Measurements from ENCODE around the gene SHE. TPM values are rescaled to one million over a fixed set of nuclear protein-coding genes. Genes with fewer than 3 reads are reported as not detected.
"Not testable (repeated sequence)": the region's sequence is repeated elsewhere in the genome, so short reads cannot be mapped to it uniquely, and the experiment has no call there.

Gene SHE
- total and polyA plus RNA-seq, 9 donors = 4.3 to 20.5 (median 9.0) TPM

DNA sequence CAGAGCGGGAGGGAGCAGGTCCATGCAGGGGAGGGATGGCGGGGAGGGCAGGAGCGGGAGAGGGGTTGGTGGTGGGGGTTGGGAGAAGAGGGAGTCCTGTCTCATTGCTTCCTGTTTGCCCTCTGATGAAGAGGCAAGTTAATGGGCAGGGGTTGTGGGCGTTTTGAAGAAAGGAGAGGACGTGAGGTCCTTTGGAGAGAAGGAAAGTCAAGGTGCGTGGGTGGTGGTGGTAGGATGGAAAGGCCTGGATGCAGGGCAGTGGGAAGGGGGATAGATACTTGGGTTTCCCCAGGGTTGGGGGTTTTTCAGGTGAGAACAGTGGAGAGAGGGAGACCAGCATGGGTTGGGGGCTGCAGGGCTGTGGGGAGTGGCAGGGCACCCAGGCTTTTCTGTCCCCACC lies 39.0 kb upstream of the SHE start:
- WGBS, 3 donors = 68 to 81% (median 79%) methylated on average over 6 of the region's 6 CpGs
- Histone ChIP-seq H3K36me3 (no peaks in the 10 kb centered on the region), H3K27ac (no peak overlapping the region), H3K9me3 (no peaks in the 10 kb centered on the region), H3K4me3 (no peak overlapping the region), H3K4me1 (ENCODE audit: insufficient read depth) (no peaks in the 10 kb centered on the region), H3K27me3 (no peaks in the 10 kb centered on the region)
- intact Hi-C loops (cut with DNase I) = loop anchor here in 2 of 4 donors (5.0 to 10.0 kb wide), 2 partner anchors 54 to 56 kb away; no protein-coding TSS in a partner anchor
- TF ChIP-seq, protein P1, sequence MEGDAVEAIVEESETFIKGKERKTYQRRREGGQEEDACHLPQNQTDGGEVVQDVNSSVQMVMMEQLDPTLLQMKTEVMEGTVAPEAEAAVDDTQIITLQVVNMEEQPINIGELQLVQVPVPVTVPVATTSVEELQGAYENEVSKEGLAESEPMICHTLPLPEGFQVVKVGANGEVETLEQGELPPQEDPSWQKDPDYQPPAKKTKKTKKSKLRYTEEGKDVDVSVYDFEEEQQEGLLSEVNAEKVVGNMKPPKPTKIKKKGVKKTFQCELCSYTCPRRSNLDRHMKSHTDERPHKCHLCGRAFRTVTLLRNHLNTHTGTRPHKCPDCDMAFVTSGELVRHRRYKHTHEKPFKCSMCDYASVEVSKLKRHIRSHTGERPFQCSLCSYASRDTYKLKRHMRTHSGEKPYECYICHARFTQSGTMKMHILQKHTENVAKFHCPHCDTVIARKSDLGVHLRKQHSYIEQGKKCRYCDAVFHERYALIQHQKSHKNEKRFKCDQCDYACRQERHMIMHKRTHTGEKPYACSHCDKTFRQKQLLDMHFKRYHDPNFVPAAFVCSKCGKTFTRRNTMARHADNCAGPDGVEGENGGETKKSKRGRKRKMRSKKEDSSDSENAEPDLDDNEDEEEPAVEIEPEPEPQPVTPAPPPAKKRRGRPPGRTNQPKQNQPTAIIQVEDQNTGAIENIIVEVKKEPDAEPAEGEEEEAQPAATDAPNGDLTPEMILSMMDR (IDR thresholded peaks at IDR 0.05) = no peak
- TF ChIP-seq POLR2A (IDR thresholded peaks at IDR 0.05) (no peak), EP300 (IDR thresholded peaks at IDR 0.05) (no peak)
- no peak for DNase-seq

DNA sequence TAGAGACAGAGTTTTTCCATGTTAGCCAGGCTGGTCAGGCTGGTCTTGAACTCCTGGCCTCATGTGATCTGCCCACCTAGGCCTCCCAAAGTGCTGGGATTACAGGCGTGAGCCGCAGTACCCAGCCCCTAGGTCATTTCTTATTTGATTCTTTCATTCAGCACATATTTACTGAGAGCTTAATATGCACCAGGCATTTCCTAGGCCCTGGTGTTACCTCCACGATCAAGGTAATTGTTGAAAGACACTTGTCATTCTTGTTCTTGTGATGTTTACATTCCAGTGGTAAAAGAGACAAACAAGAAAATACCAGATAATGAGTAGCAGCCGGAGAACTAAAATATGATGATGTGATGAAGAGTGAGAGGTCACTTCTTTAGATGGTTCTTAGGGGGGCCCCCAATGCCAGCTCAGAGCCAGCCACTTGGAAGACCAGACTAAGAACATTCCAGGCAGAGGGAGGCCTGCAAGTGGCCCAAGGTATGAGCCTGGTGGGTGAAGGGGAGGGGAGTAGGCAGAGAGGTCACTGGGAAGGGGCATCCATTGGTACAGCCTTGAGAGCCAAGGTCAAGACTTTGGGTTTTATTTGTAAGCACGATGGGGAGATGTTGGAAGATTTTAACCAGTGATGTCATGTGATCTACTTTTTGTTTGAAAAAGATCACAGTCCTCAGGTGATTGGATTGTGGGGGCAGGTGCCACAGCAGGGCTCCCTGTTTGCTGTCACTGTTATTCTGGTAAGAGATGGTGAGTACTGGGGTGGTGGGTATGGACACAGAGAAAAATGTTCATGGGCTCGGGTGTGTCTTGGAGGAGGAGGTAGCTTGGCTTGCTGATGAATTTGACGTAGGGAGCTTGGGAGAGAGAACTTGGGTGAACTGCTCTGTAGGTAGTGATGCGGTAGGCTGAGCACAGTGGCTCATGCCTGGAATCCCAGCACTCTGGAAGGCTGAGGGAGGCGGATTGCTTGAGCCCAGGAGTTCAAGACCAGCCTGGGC lies 37.6 kb upstream of the SHE start:
- Histone ChIP-seq H3K27me3 (no peaks in the 10 kb centered on the region), H3K4me1 (ENCODE audit: insufficient read depth) (no peaks in the 10 kb centered on the region), H3K36me3 (no peaks in the 10 kb centered on the region), H3K9me3 (no peaks in the 10 kb centered on the region), H3K4me3 (no peak overlapping the region), H3K27ac (no peak overlapping the region)
- 77 to 85% (median 81%) methylated on average over 9 of the region's 9 CpGs for WGBS, 3 donors
- no peak for DNase-seq
- TF ChIP-seq POLR2A (IDR thresholded peaks at IDR 0.05) = no peak
- intact Hi-C loops (cut with DNase I) = loop anchor here in 2 of 4 donors (5.0 to 10.0 kb wide), 2 partner anchors 52 to 55 kb away; no protein-coding TSS in a partner anchor

DNA sequence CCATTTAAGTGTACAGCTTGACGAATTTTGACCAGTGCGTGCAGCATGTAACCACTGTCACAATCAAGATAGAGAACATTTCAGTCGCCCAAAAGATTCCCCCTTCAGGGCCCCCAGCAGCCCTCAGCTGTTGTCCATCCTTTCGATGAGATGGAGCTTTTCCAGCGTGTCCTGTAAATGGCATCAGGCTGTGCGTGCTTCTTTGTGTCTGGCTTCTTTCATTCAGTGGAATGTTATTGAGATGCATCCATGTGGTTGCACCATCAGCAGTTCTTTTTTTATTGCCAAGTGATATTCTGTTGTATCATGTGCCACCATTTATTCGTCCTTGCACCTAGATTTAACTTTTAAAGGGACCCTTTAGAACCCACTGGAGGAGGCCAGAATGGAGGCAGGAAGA lies 34.4 kb upstream of the SHE start:
- no peak overlapping the region for H3K4me3 ChIP-seq
- no peaks in the 10 kb centered on the region for H3K9me3 ChIP-seq
- no peaks in the 10 kb centered on the region for H3K4me1 ChIP-seq (ENCODE audit: insufficient read depth)
- H3K27me3 ChIP-seq = no peaks in the 10 kb centered on the region
- 76 to 81% (median 80%) methylated on average over 7 of the region's 7 CpGs for WGBS, 3 donors
- no peak for DNase-seq
- no peak overlapping the region for H3K27ac ChIP-seq
- TF ChIP-seq POLR2A (IDR thresholded peaks at IDR 0.05) = no peak
- TF ChIP-seq EP300 (IDR thresholded peaks at IDR 0.05) = no peak
- TF ChIP-seq, protein P1 (IDR thresholded peaks at IDR 0.05) = no peak
- intact Hi-C loops (cut with DNase I) = no loop called here
- no peaks in the 10 kb centered on the region for H3K36me3 ChIP-seq

DNA sequence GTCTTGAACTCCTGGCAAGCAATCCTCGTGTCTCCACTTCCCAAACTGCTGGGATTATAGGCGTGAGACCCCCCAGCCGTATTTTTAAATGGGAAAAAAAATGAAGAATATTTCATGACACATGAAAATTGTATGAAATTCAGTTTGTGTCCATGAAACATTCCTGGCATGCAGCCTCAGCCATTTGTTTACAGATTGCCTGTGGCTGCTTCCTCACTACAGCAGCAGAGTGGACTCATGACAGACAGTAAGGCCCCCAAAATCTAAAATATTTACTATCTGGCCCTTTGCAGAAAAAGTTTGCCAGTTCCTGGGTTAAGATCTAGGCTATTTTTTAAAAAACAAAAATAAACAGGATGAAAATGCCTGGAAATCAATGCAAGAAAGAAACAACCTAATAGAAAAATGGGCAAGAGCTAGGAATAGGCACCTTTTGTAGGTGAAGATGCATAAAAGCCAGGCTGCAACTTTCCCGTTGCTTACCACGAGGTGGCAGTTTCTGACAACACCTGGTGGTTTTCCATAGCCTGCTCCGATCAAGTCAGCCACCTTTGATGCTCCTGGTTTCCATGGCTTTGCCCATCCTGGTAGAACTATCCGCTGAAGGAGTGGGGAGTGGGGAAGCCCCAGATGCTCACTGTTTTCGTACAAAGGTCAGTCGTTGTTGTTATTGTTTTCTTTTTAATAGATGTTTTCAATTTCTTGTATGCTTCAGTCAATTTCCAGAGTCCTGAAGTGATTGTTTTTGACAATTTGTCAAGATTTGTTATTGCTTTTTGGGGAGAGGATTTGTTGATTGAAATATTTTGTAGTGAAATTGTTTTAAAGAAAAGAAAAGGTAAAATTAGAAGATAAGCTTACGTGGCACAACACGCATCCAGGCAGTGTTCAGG lies 32.0 kb upstream of the SHE start:
- TF ChIP-seq, protein P1 (IDR thresholded peaks at IDR 0.05) = peak in 1 of 3 donors; percentile 7
- TF ChIP-seq POLR2A (IDR thresholded peaks at IDR 0.05) (no peak), EP300 (IDR thresholded peaks at IDR 0.05) (no peak)
- Histone ChIP-seq H3K9me3 (no peaks in the 10 kb centered on the region), H3K27ac (no peak overlapping the region), H3K36me3 (no peaks in the 10 kb centered on the region), H3K4me3 (no peak overlapping the region), H3K4me1 (ENCODE audit: insufficient read depth) (no peaks in the 10 kb centered on the region), H3K27me3 (no peaks in the 10 kb centered on the region)
- no peak for DNase-seq
- WGBS, 3 donors = 54 to 63% (median 61%) methylated on average over 11 of the region's 11 CpGs
- intact Hi-C loops (cut with DNase I) = no loop called here

DNA sequence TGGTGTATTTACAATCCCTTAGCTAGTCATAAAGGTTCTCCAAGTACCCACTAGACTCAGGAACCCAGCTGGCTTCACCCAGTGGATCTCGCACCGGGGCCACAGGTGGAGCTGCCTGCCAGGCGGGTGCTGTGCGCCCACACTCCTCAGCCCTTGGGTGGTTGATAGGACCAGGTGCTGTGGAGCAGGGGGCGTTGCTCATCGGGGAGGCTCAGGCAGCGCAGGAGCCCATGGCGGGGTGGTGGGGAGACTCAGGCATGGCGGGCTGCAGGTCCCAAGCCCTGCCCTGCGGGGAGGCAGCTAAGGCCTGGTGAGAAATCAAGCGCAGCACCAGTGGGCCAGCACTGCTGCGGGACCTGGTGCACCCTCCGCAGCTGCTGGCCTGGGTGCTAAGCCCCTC lies 29.7 kb upstream of the SHE start:
- H3K4me1 ChIP-seq (ENCODE audit: insufficient read depth); H3K9me3 ChIP-seq; H3K36me3 ChIP-seq; intact Hi-C loops (cut with DNase I); H3K4me3 ChIP-seq; H3K27me3 ChIP-seq; DNase-seq; H3K27ac ChIP-seq: not testable (repeated sequence)
- WGBS, 3 donors = 94 to 99% (median 98%) methylated on average over 5 to 13 of the region's 13 CpGs
